ENCODE data around the gene TSC22D4.

The TSC22D4 gene

DNA sequence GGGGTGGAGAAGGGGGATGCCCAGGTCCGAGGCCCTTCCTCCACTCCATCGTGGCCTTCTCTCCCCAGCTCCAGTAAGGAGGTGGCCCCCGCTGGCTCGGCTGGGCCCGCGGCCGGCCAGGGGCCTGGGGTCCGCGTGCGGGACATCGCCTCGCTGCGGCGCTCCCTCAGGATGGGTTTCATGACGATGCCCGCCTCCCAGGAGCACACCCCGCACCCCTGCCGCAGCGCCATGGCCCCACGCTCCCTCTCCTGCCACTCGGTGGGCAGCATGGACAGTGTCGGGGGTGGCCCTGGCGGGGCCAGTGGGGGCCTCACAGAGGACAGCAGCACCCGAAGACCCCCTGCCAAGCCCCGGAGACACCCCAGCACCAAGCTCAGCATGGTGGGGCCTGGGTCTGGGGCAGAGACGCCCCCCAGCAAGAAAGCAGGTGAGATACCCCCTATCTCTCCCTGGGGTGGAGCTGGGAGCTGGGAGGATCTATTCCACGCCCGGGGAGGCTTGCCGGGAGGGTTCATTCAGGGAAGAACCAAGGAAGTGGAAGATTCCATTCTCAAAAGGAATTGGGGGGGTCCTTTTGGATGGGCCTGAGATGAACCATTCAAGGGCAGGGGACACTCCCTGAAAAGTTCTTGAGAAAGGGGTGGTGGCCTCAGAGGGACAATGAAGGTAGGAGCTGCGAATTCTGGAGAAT lies 7.9 kb upstream of the TSC22D4 start:
- no peak overlapping the region for H3K4me2 ChIP-seq (ENCODE audit: low read length)
- H4K8ac ChIP-seq (ENCODE audit: low read depth, low read length): no peak overlapping the region
- no peak overlapping the region for H2BK5ac ChIP-seq (ENCODE audit: low read length)
- no peak overlapping the region for H3K27ac ChIP-seq (ENCODE audit: low read depth, low read length)
- H3K23ac ChIP-seq (ENCODE audit: low read length): no peak overlapping the region
- no peak overlapping the region for H3K4ac ChIP-seq (ENCODE audit: low read depth, low read length)
- no peak overlapping the region for H3K9ac ChIP-seq (ENCODE audit: low read length)
- H2BK15ac ChIP-seq (replicated peaks; ENCODE audit: low read depth): no peak overlapping the region
- H2BK120ac ChIP-seq (ENCODE audit: low read depth, low read length): no peak overlapping the region
- H3K18ac ChIP-seq (ENCODE audit: low read length): no peak overlapping the region
- H3K4me1 ChIP-seq (ENCODE audit: control insufficient read depth, low read depth, low read length): peaks cover 2% of the 10 kb centered on the region
- peak overlapping the region; percentile 25 for H3K56ac ChIP-seq (ENCODE audit: low read length)
- WGBS (ENCODE audit: extremely low coverage, insufficient coverage, low lambda C conversion rate): no CpG with 5 or more reads among the region's 30 CpGs
- peak; percentile 90 for DNase-seq
- H2AK5ac ChIP-seq (ENCODE audit: low read length): no peak overlapping the region
- no peaks in the 10 kb centered on the region for H3K79me2 ChIP-seq (ENCODE audit: control insufficient read depth, insufficient read depth, low read length)
- H3K36me3 ChIP-seq (ENCODE audit: control insufficient read depth, insufficient read depth, low read length): no peaks in the 10 kb centered on the region
- no peaks in the 10 kb centered on the region for H3K79me1 ChIP-seq (ENCODE audit: low read length)
- H4K5ac ChIP-seq (ENCODE audit: low read length): no peak overlapping the region
- no peaks in the 10 kb centered on the region for H3K27me3 ChIP-seq (ENCODE audit: insufficient read depth, low read length, poor library complexity)
- H3K4me3 ChIP-seq (ENCODE audit: low read length): no peak overlapping the region

DNA sequence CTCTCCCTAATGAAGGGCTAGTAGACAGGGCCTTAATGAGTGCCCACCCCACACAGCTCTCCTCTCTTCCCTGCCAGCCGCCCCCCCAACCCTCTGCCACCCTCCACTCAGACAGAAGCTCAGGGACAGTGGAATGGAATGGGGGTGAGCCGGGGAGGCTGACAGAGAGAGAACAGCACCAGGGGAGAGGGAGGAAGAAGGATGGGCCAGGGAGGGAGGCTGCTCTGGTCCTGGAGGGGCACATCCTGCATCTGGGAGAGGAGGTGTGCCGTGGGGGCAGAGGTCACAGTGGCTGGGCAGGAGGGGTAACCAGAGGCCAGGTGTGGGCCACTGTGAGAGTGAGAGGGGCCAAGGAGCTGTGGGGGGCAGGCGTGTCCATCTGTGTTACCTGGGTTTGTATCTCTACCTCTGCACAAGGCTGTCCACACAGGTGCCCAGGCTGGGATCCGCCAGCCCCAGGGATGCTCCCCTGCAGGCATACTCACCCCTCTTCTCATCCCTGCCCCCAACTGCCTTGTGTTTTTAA lies 7.2 kb upstream of the TSC22D4 start:
- no peak overlapping the region for H2BK5ac ChIP-seq (ENCODE audit: low read length)
- no peak overlapping the region for H2BK15ac ChIP-seq (replicated peaks; ENCODE audit: low read depth)
- no CpG with 5 or more reads among the region's 5 CpGs for WGBS (ENCODE audit: extremely low coverage, insufficient coverage, low lambda C conversion rate)

DNA sequence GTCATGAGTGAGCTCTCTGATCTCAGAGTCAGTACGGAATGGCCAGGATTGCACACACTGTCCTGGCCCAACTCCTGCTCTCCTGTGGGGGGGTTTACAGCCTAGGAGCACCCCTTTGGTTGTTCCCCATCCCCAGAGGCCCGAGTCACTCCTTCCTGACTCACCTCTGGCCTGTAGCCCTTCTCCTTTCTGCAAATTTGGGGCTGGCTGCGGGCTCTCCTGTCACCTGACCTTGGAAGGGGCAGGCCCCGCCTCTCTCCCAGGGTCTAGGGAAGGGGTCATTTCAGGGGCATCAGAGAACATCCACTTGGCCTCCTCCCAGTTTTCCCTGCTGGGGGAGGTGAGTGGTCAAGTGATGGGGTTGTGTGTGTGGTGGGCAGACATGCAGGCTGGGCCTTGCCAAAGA lies 6.5 kb upstream of the TSC22D4 start:
- Histone ChIP-seq H3K79me1 (ENCODE audit: low read length) (no peaks in the 10 kb centered on the region), H3K4me1 (ENCODE audit: control insufficient read depth, low read depth, low read length) (peaks cover 2% of the 10 kb centered on the region), H2BK5ac (ENCODE audit: low read length) (no peak overlapping the region), H2AK5ac (ENCODE audit: low read length) (no peak overlapping the region), H3K4ac (ENCODE audit: low read depth, low read length) (no peak overlapping the region), H3K9ac (ENCODE audit: low read length) (no peak overlapping the region), H3K36me3 (ENCODE audit: control insufficient read depth, insufficient read depth, low read length) (no peaks in the 10 kb centered on the region), H2BK120ac (ENCODE audit: low read depth, low read length) (no peak overlapping the region), H2BK15ac (replicated peaks; ENCODE audit: low read depth) (no peak overlapping the region), H3K4me3 (ENCODE audit: low read length) (no peak overlapping the region), H3K79me2 (ENCODE audit: control insufficient read depth, insufficient read depth, low read length) (no peaks in the 10 kb centered on the region), H3K56ac (ENCODE audit: low read length) (peak overlapping the region; percentile 3), H3K18ac (ENCODE audit: low read length) (no peak overlapping the region), H3K23ac (ENCODE audit: low read length) (no peak overlapping the region), H3K27me3 (ENCODE audit: insufficient read depth, low read length, poor library complexity) (no peaks in the 10 kb centered on the region), H4K5ac (ENCODE audit: low read length) (no peak overlapping the region), H3K27ac (ENCODE audit: low read depth, low read length) (no peak overlapping the region), H4K8ac (ENCODE audit: low read depth, low read length) (no peak overlapping the region), H3K4me2 (ENCODE audit: low read length) (no peak overlapping the region)
- no CpG with 5 or more reads among the region's 4 CpGs for WGBS (ENCODE audit: extremely low coverage, insufficient coverage, low lambda C conversion rate)
- DNase-seq: no peak

More for the DNA sequence above, 7.2 kb upstream of the TSC22D4 start:
- H2BK120ac ChIP-seq (ENCODE audit: low read depth, low read length): no peak overlapping the region
- no peak overlapping the region for H3K4ac ChIP-seq (ENCODE audit: low read depth, low read length)
- no peak overlapping the region for H3K56ac ChIP-seq (ENCODE audit: low read length)
- H3K79me1 ChIP-seq (ENCODE audit: low read length): no peaks in the 10 kb centered on the region
- no peak overlapping the region for H3K9ac ChIP-seq (ENCODE audit: low read length)
- no peaks in the 10 kb centered on the region for H3K36me3 ChIP-seq (ENCODE audit: control insufficient read depth, insufficient read depth, low read length)
- no peak overlapping the region for H3K18ac ChIP-seq (ENCODE audit: low read length)
- H3K23ac ChIP-seq (ENCODE audit: low read length): no peak overlapping the region
- H3K4me2 ChIP-seq (ENCODE audit: low read length): no peak overlapping the region
- H4K8ac ChIP-seq (ENCODE audit: low read depth, low read length): no peak overlapping the region
- H3K4me3 ChIP-seq (ENCODE audit: low read length): no peak overlapping the region
- H3K27me3 ChIP-seq (ENCODE audit: insufficient read depth, low read length, poor library complexity): no peaks in the 10 kb centered on the region
- peaks cover 2% of the 10 kb centered on the region for H3K4me1 ChIP-seq (ENCODE audit: control insufficient read depth, low read depth, low read length)
- no peak overlapping the region for H2AK5ac ChIP-seq (ENCODE audit: low read length)
- no peak for DNase-seq
- H3K79me2 ChIP-seq (ENCODE audit: control insufficient read depth, insufficient read depth, low read length): no peaks in the 10 kb centered on the region
- no peak overlapping the region for H4K5ac ChIP-seq (ENCODE audit: low read length)
- H3K27ac ChIP-seq (ENCODE audit: low read depth, low read length): no peak overlapping the region

DNA sequence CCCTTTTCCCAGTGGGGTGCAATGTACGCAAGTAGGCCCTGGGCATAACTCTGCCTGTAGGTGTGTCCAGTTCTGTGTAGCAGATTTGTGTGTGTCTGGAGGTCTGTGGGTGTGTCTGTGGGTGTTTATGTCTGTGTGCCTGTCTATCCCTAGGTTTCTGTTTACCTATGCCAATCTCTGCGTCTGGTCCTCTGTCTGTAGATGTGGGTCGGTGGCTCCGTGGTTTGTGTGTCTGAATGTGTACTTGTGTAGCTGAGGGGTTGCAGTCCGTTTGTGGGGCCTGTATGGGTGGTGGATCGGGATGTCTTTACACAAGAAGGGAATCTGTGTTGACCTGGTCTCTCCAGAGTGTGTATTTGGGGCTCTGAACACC lies 5.6 kb upstream of the TSC22D4 start:
- H4K5ac ChIP-seq (ENCODE audit: low read length): no peak overlapping the region
- no CpG with 5 or more reads among the region's 6 CpGs for WGBS (ENCODE audit: extremely low coverage, insufficient coverage, low lambda C conversion rate)
- no peaks in the 10 kb centered on the region for H3K79me1 ChIP-seq (ENCODE audit: low read length)
- H3K4me2 ChIP-seq (ENCODE audit: low read length): no peak overlapping the region
- no peaks in the 10 kb centered on the region for H3K36me3 ChIP-seq (ENCODE audit: control insufficient read depth, insufficient read depth, low read length)
- H2AK5ac ChIP-seq (ENCODE audit: low read length): no peak overlapping the region
- no peak overlapping the region for H3K4ac ChIP-seq (ENCODE audit: low read depth, low read length)
- H4K8ac ChIP-seq (ENCODE audit: low read depth, low read length): no peak overlapping the region
- no peak overlapping the region for H2BK120ac ChIP-seq (ENCODE audit: low read depth, low read length)
- no peak for DNase-seq
- H3K79me2 ChIP-seq (ENCODE audit: control insufficient read depth, insufficient read depth, low read length): no peaks in the 10 kb centered on the region
- no peak overlapping the region for H3K4me3 ChIP-seq (ENCODE audit: low read length)
- H3K4me1 ChIP-seq (ENCODE audit: control insufficient read depth, low read depth, low read length): peaks cover 2% of the 10 kb centered on the region
- H2BK5ac ChIP-seq (ENCODE audit: low read length): no peak overlapping the region
- no peak overlapping the region for H3K18ac ChIP-seq (ENCODE audit: low read length)
- no peak overlapping the region for H3K27ac ChIP-seq (ENCODE audit: low read depth, low read length)
- no peak overlapping the region for H3K23ac ChIP-seq (ENCODE audit: low read length)
- H3K9ac ChIP-seq (ENCODE audit: low read length): peak overlapping the region; percentile 47
- no peaks in the 10 kb centered on the region for H3K27me3 ChIP-seq (ENCODE audit: insufficient read depth, low read length, poor library complexity)
- no peak overlapping the region for H2BK15ac ChIP-seq (replicated peaks; ENCODE audit: low read depth)
- peak overlapping the region; percentile 66 for H3K56ac ChIP-seq (ENCODE audit: low read length)

DNA sequence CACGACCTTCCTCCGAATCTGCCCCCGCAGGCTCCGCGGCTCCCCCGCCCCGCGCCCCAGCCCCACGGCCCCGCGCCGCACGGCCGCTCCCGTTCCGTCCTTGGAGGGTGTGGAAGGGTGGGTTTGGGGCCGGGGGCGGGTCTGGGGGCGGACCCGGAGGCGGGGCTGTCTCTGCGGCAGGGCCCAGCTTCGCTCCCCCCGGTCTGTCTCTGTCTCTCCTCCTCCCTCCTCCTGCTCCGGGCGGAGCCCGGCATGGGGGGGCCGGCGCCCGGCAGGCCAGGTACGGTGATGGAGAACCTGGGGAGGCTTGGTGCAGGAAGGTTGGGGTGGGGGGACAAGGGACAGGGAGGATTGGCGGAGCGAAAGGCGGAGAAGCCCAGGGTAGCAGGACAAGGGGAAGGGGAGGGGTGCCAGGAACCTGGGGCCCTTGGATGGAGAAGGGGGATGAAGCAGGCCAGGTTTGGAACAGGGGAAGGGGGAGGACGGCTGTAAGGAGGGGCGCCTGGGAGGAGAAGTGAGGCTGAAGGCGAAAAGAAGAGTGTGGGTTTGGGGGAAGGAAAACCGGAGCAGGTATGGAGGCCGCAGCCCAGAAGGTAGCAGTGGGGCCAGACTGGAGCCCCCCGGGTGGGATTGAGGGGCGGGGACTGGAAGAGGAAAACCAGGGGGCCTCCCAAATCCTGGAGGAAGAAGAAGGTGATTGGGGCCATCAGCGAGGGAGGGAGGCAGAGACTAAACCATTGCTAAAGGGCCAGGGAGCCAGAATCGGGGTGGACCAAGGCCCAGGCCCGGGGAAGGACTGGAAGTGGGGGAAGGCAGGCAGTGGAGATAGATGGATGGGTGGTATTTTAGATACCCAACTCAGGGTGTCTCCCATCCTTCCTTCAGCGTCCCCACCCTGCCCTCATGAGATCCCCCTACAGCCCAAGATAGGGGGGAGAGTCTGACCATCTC lies 5.0 kb upstream of the TSC22D4 start, which contains the start of gene NYAP1:
TSS of gene NYAP1 (plus strand) at position 206 of the 951 bp plus-strand sequence. CDS start 1,385 bp downstream, outside the sequence.
- H3K4ac ChIP-seq (ENCODE audit: low read depth, low read length): no peak within 1 kb of the TSS
- WGBS (ENCODE audit: extremely low coverage, insufficient coverage, low lambda C conversion rate): no CpG with 5 or more reads among the region's 45 CpGs
- H2BK120ac ChIP-seq (ENCODE audit: low read depth, low read length): no peak within 1 kb of the TSS
- no peak within 1 kb of the TSS for H3K23ac ChIP-seq (ENCODE audit: low read length)
- peak within 1 kb of the TSS; percentile 70 for H3K9ac ChIP-seq (ENCODE audit: low read length)
- H3K18ac ChIP-seq (ENCODE audit: low read length): peak within 1 kb of the TSS; percentile 75
- H3K27me3 ChIP-seq (ENCODE audit: insufficient read depth, low read length, poor library complexity): no peaks in the 10 kb centered on the region
- no peaks in the 10 kb centered on the region for H3K79me2 ChIP-seq (ENCODE audit: control insufficient read depth, insufficient read depth, low read length)
- H2AK5ac ChIP-seq (ENCODE audit: low read length): no peak within 1 kb of the TSS
- H3K4me1 ChIP-seq (ENCODE audit: control insufficient read depth, low read depth, low read length): peaks cover 2% of the 10 kb centered on the region
- no peaks in the 10 kb centered on the region for H3K36me3 ChIP-seq (ENCODE audit: control insufficient read depth, insufficient read depth, low read length)
- H4K5ac ChIP-seq (ENCODE audit: low read length): no peak within 1 kb of the TSS
- peak within 1 kb of the TSS; percentile 53 for H3K4me2 ChIP-seq (ENCODE audit: low read length)
- no peak within 1 kb of the TSS for H4K8ac ChIP-seq (ENCODE audit: low read depth, low read length)
- peak within 1 kb of the TSS; percentile 85 for H3K56ac ChIP-seq (ENCODE audit: low read length)
- DNase-seq: peak; percentile 64
- no peaks in the 10 kb centered on the region for H3K79me1 ChIP-seq (ENCODE audit: low read length)
- no peak within 1 kb of the TSS for H2BK5ac ChIP-seq (ENCODE audit: low read length)
- no peak within 1 kb of the TSS for H3K27ac ChIP-seq (ENCODE audit: low read depth, low read length)
- H3K4me3 ChIP-seq (ENCODE audit: low read length): peak within 1 kb of the TSS; percentile 27
- H2BK15ac ChIP-seq (replicated peaks; ENCODE audit: low read depth): no peak within 1 kb of the TSS

Data from mesendoderm (in vitro differentiated cells).